GM12878 (cell line): ENCODE results near the gene MCF2L2. TPM values are rescaled to one million over a fixed set of nuclear protein-coding genes. Genes with fewer than 3 reads are reported as not detected.

ENCODE experiments used
- ATAC-seq: fragments of 200-7000 bp; cut with Tn5 transposase; 3 replicates; pipeline ENCODE4 v1.9.1; 2020; ENCODE audit warnings: mild to moderate bottlenecking, moderate library complexity
- BruUV-seq: library from RNA; stranded (reverse); fragments of 400-500 nt; replicated peaks from 2 replicates; lab custom pipeline; 2021; lab: Mats Ljungman, UMichigan
- CTCF ChIA-PET: fragments of 300-600 bp; sonication (Branson Sonifier 250); formaldehyde crosslinking; extraction: SDS; loops from one replicate; lab custom pipeline; 2021; ENCODE audit warnings: inconsistent platforms; lab: Yijun Ruan, JAX
- POLR2A ChIA-PET: fragments of 350-600 bp; formaldehyde crosslinking; extraction: SDS; loops from one replicate; lab custom pipeline; 2021; ENCODE audit warnings: inconsistent platforms; lab: Charles Lee
- RAD21 ChIA-PET: fragments of 300-600 bp; sonication (Branson Sonifier 250); formaldehyde crosslinking; loops from one replicate; lab custom pipeline; 2023; ENCODE audit warnings: antibody characterized with exemption; ENCODE audit not compliant: unreplicated experiment; lab: Charles Lee
- SMC1A ChIA-PET: fragments of 300-600 bp; sonication (Branson Sonifier 250); formaldehyde crosslinking; loops from one replicate; lab custom pipeline; 2023; ENCODE audit not compliant: unreplicated experiment, uncharacterized antibody; lab: Charles Lee
- DNase-seq: peaks from one replicate; pipeline ENCODE4 v3.0.0-alpha.2; 2011; ENCODE audit warnings: low read depth, low spot score
- FAIRE-seq: peaks from 3 replicates; lab custom pipeline; 2011; peaks lifted over from hg19 to GRCh38; lab: Jason Lieb, UNC
- H2AFZ ChIP-seq: 2 replicates; pipeline ENCODE4 v1.6.0; 2011; ENCODE audit warnings: low read depth, low read length, control low read depth; ENCODE audit not compliant: control insufficient read depth
- H3K27ac ChIP-seq: 2 replicates; pipeline ENCODE4 v1.5.1; 2011; ENCODE audit warnings: control low read depth; ENCODE audit not compliant: control insufficient read depth, insufficient read depth
- H3K27me3 ChIP-seq, 2 experiments: replicated peaks in 1 of 2; 2 replicates each; pipeline versions ENCODE4 v1.6.0 to v1.6.1; 2011; ENCODE audit warnings: low read length in 1 of 2; ENCODE audit not compliant: control insufficient read depth in 2 of 2, insufficient read depth in 2 of 2
- H3K36me3 ChIP-seq, 2 experiments: 2 replicates each; pipeline ENCODE4 v1.5.1; 2011; ENCODE audit warnings: low read length in 1 of 2; ENCODE audit not compliant: control insufficient read depth in 2 of 2, insufficient read depth in 2 of 2
- H3K4me1 ChIP-seq: 2 replicates; pipeline ENCODE4 v1.6.1; 2011; ENCODE audit warnings: mild to moderate bottlenecking, low read length, moderate library complexity, mixed read lengths; ENCODE audit not compliant: control insufficient read depth, insufficient read depth
- H3K4me2 ChIP-seq: 2 replicates; pipeline ENCODE4 v1.6.0; 2011; ENCODE audit warnings: control low read depth; ENCODE audit not compliant: control insufficient read depth, insufficient read depth
- H3K4me3 ChIP-seq: fragments of 200-600 bp; sonication (generic); 2 replicates; pipeline ENCODE4 v1.5.1; 2016
- H3K79me2 ChIP-seq: 2 replicates; pipeline ENCODE4 v1.6.0; 2011; ENCODE audit warnings: low read length; ENCODE audit not compliant: control insufficient read depth, insufficient read depth
- H3K9ac ChIP-seq: 2 replicates; pipeline ENCODE4 v1.8.0; 2011; ENCODE audit warnings: low read length, control low read depth, mixed read lengths; ENCODE audit not compliant: control insufficient read depth, insufficient read depth
- H3K9me3 ChIP-seq: replicated peaks from 3 replicates; pipeline ENCODE4 v1.5.1; 2011; ENCODE audit warnings: mild to moderate bottlenecking, low read length; ENCODE audit not compliant: control insufficient read depth, insufficient read depth
- H4K20me1 ChIP-seq: 2 replicates; pipeline ENCODE4 v1.6.0; 2011; ENCODE audit not compliant: control insufficient read depth, insufficient read depth
- ATF2 ChIP-seq: IDR thresholded peaks from 2 replicates; pipeline ENCODE4 v1.6.1; 2012; ENCODE audit warnings: low read length, inconsistent platforms
- DPF2 ChIP-seq: fragments of 450-650 bp; IDR thresholded peaks from 2 replicates; pipeline ENCODE4 v1.6.1; 2017; ENCODE audit warnings: mild to moderate bottlenecking
- E4F1 ChIP-seq: fragments of 450-650 bp; IDR thresholded peaks from 2 replicates; pipeline ENCODE4 v1.6.1; 2018; ENCODE audit warnings: borderline replicate concordance, mild to moderate bottlenecking; ENCODE audit not compliant: partially characterized antibody
- GABPA ChIP-seq: IDR thresholded peaks from 2 replicates; pipeline ENCODE4 v1.6.1; 2014; ENCODE audit warnings: antibody characterized with exemption, low read depth, mild to moderate bottlenecking, inconsistent platforms
- HDGF ChIP-seq: fragments of 450-650 bp; IDR thresholded peaks from 2 replicates; pipeline ENCODE4 v1.6.1; 2016; ENCODE audit warnings: antibody characterized with exemption
- MYC ChIP-seq: IDR thresholded peaks from 2 replicates; pipeline ENCODE4 v1.6.1; 2011; ENCODE audit warnings: mild to moderate bottlenecking, low read length, moderate library complexity, inconsistent platforms; ENCODE audit not compliant: insufficient read depth, insufficient replicate concordance, insufficient read length, severe bottlenecking
- PAX8 ChIP-seq: fragments of 450-650 bp; IDR thresholded peaks from 2 replicates; pipeline ENCODE4 v1.6.1; 2017; ENCODE audit warnings: mild to moderate bottlenecking, moderate library complexity
- SMC3 ChIP-seq: IDR thresholded peaks from 2 replicates; pipeline ENCODE4 v1.6.1; 2011; ENCODE audit warnings: low read length, improper control_type of control experiment, borderline replicate concordance
- YY1 ChIP-seq: IDR thresholded peaks from 2 replicates; pipeline ENCODE4 v1.6.1; 2011; ENCODE audit warnings: low read depth, mild to moderate bottlenecking, low read length
- ZNF24 ChIP-seq: fragments of 450-650 bp; IDR thresholded peaks from 2 replicates; pipeline ENCODE4 v1.6.1; 2017; ENCODE audit warnings: antibody characterized with exemption, mild to moderate bottlenecking
- ZNF592 ChIP-seq: fragments of 450-650 bp; IDR thresholded peaks from 2 replicates; pipeline ENCODE4 v1.6.1; 2017; ENCODE audit warnings: mild to moderate bottlenecking, moderate library complexity
- ZSCAN29 ChIP-seq: fragments of 450-650 bp; IDR thresholded peaks from 2 replicates; pipeline ENCODE4 v1.6.1; 2017; ENCODE audit warnings: mild to moderate bottlenecking, moderate library complexity
- whole genome bisulfite sequencing: methylation state at CpG from one replicate; pipeline ENCODE4 v1.1.6; 2016; ENCODE audit warnings: low lambda C conversion rate; ENCODE audit not compliant: insufficient replicate concordance, insufficient coverage; ENCODE audit errors: missing lambda C conversion rate; 5-methylcytosine and 5-hydroxymethylcytosine counted together
- in situ Hi-C: fragments of 300-500 bp; cut with MboI; formaldehyde crosslinking; loops from 9 replicates; pipeline ENCODE4 v1.14.3; 2018; ENCODE audit warnings: mixed read lengths
- intact Hi-C: fragments of 100-400 bp; cut with micrococcal nuclease; formaldehyde crosslinking; loops from one replicate; pipeline ENCODE4 v1.14.2; 2022; ENCODE audit not compliant: unreplicated experiment
- polyA plus RNA-seq, 11 experiments: library from polyadenylated mRNA; depleted of rRNA in 4 of 11; unstranded in 6 of 11; stranded (reverse) in 5 of 11; fragments of >200 nt; fragmentation: Nextera tagmentation in 4 of 11; fragmentation: Illumina TruSeq in 1 of 11; extraction: Ambion mirVana in 4 of 11; extraction: Trizol in 1 of 11; gene quantifications; 1 replicate in 1 of 11; 2 replicates in 10 of 11; pipeline versions ENCODE4 v1.2.1 to v1.2.3, GENCODE V29; 2011 to 2016; ENCODE audit warnings: inconsistent platforms in 2 of 11, missing spikeins in 2 of 11, low read depth in 1 of 11
- total RNA-seq, 4 experiments: library from RNA; depleted of rRNA in 3 of 4; stranded (reverse); fragments of >200 nt in 3 of 4; fragmentation: Illumina TruSeq in 1 of 4; extraction: Trizol in 1 of 4; gene quantifications; 2 replicates each; pipeline versions ENCODE4 v1.2.1 to v1.2.3, GENCODE V29; 2013 to 2021

The MCF2L2 gene
- total and polyA plus RNA-seq, 10 of the 15 experiments (the other 5 are each of a cell fraction or from before 2014, with no cell fraction given): 0.37 to 2.8 (median 1.4) TPM

GRCh38 chr3:183212096-183212495 lies 216.3 kb downstream of the MCF2L2 start:
- no peak overlapping the region for H3K9ac ChIP-seq
- 0 out of 4 replicates have a peak, but pooled peaks cover 0 to 5% of the 10 kb centered on the region in 2 experiments for H3K27me3 ChIP-seq
- no peak overlapping the region for H3K27ac ChIP-seq
- H3K36me3 ChIP-seq: no peaks in the 10 kb centered on the region
- no peaks in the 10 kb centered on the region for H3K4me1 ChIP-seq
- H3K79me2 ChIP-seq: no peaks in the 10 kb centered on the region
- intact Hi-C loops (no loop called here), in situ Hi-C loops (no loop called here)
- no peaks in the 10 kb centered on the region for H4K20me1 ChIP-seq
- H2AFZ ChIP-seq: no peak overlapping the region
- BruUV-seq: no TSS peak
- FAIRE-seq (no peak), ATAC-seq (no peak), DNase-seq (no peak)
- ChIA-PET CTCF (interaction anchor here (1.0 kb wide), 1 partner anchor 28 kb away, joined by 4 read pairs; no protein-coding TSS in a partner anchor), RAD21 (interaction anchor here (0.5 to 2.3 kb wide), 4 partner anchors 12 to 159 kb away, joined by 3 to 11 read pairs (median 6); no protein-coding TSS in a partner anchor), POLR2A (no interaction called here), SMC1A (interaction anchor here (0.7 to 1.2 kb wide), 4 partner anchors 14 to 163 kb away, joined by 3 to 4 read pairs (median 3); no protein-coding TSS in a partner anchor)
- no peak overlapping the region for H3K4me3 ChIP-seq
- TF ChIP-seq MYC (no peak), YY1 (no peak), ATF2 (no peak), E4F1 (no peak), ZNF592 (no peak), ZSCAN29 (no peak), GABPA (no peak), SMC3 (no peak), HDGF (no peak), DPF2 (no peak), ZNF24 (no peak), PAX8 (no peak)
- WGBS: 60% methylated on average over 12 of the region's 12 CpGs
- no peaks in the 10 kb centered on the region; the same call in 2 of the 3 replicates for H3K9me3 ChIP-seq
- no peak overlapping the region for H3K4me2 ChIP-seq
